ENCODE measurements around the gene MFNG. TPM values are rescaled to one million over a fixed set of nuclear protein-coding genes. Genes with fewer than 3 reads are reported as not detected.

Gene MFNG
- total RNA-seq, 1 experiment from 2014 or later, result 7.1 TPM

GRCh38 chr22:37425800-37426705 lies 60.1 kb downstream of the MFNG start:
- 0 out of 2 replicates have a peak, but pooled peaks have one; percentile 35 for ATAC-seq
- no TSS peak for BruUV-seq (replicated peaks)
- TF ChIP-seq POLR2AphosphoS5 (IDR thresholded peaks at IDR 0.05; ENCODE audit: low read depth, low read length) (no peak), REST (IDR thresholded peaks at IDR 0.05; ENCODE audit: insufficient read depth in 1 of 2, low read depth in 2 of 2, low read length in 1 of 2) (no peak), TCF7L2 (IDR thresholded peaks at IDR 0.05; ENCODE audit: low read depth, low read length) (no peak), SIN3A (IDR thresholded peaks at IDR 0.05; ENCODE audit: borderline replicate concordance, insufficient read depth, low read depth, low read length) (no peak)
- TF ChIP-seq, protein P1, sequence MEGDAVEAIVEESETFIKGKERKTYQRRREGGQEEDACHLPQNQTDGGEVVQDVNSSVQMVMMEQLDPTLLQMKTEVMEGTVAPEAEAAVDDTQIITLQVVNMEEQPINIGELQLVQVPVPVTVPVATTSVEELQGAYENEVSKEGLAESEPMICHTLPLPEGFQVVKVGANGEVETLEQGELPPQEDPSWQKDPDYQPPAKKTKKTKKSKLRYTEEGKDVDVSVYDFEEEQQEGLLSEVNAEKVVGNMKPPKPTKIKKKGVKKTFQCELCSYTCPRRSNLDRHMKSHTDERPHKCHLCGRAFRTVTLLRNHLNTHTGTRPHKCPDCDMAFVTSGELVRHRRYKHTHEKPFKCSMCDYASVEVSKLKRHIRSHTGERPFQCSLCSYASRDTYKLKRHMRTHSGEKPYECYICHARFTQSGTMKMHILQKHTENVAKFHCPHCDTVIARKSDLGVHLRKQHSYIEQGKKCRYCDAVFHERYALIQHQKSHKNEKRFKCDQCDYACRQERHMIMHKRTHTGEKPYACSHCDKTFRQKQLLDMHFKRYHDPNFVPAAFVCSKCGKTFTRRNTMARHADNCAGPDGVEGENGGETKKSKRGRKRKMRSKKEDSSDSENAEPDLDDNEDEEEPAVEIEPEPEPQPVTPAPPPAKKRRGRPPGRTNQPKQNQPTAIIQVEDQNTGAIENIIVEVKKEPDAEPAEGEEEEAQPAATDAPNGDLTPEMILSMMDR (IDR thresholded peaks at IDR 0.05), result no peak
- Histone ChIP-seq H3K27ac (ENCODE audit: low read length) (no peak overlapping the region), H3K4me1 (ENCODE audit: control insufficient read depth, insufficient read depth, low read length) (peaks cover 8% of the 10 kb centered on the region), H3K4me3 (ENCODE audit: low read depth in 2 of 2, low read length in 2 of 2) (peak overlapping the region in 1 of 2 experiments; percentile 54; a peak in 1 of 4 replicates), H3K27me3 (ENCODE audit: control insufficient read depth, insufficient read depth, low read length) (no peaks in the 10 kb centered on the region), H3K36me3 (ENCODE audit: control insufficient read depth, insufficient read depth, low read length) (no peaks in the 10 kb centered on the region), H3K9me3 (ENCODE audit: control insufficient read depth, insufficient read depth, low read depth, low read length) (no peaks in the 10 kb centered on the region)
- in situ Hi-C loops (cut with HindIII; ENCODE audit: low pct_unique_long_range_greater_than_20kb, low sequenced_read_pairs), result no loop called here
- ChIA-PET CTCF (interaction anchor here (0.7 kb wide), 1 partner anchor 720 kb away, joined by 10 read pairs; no protein-coding TSS in a partner anchor), POLR2A (interaction anchor here (0.7 kb wide), 1 partner anchor 256 kb away, joined by 6 read pairs; no protein-coding TSS in a partner anchor)
- intact Hi-C loops (cut with micrococcal nuclease; ENCODE audit: unreplicated experiment), result loop anchor here (5.0 kb wide), 1 partner anchor 109 kb away; no protein-coding TSS in a partner anchor
- no peak for DNase-seq (ENCODE audit: low read depth, low spot score)

GRCh38 chr22:37425369-37425768 lies 60.8 kb downstream of the MFNG start:
- DNase-seq (ENCODE audit: low read depth, low spot score), result no peak
- Histone ChIP-seq H3K4me3 (ENCODE audit: low read depth in 2 of 2, low read length in 2 of 2) (no peak overlapping the region), H3K27ac (ENCODE audit: low read length) (no peak overlapping the region), H3K4me1 (ENCODE audit: control insufficient read depth, insufficient read depth, low read length) (peaks cover 15% of the 10 kb centered on the region), H3K36me3 (ENCODE audit: control insufficient read depth, insufficient read depth, low read length) (no peaks in the 10 kb centered on the region), H3K27me3 (ENCODE audit: control insufficient read depth, insufficient read depth, low read length) (no peaks in the 10 kb centered on the region), H3K9me3 (ENCODE audit: control insufficient read depth, insufficient read depth, low read depth, low read length) (no peaks in the 10 kb centered on the region)
- TF ChIP-seq SIN3A (IDR thresholded peaks at IDR 0.05; ENCODE audit: borderline replicate concordance, insufficient read depth, low read depth, low read length) (no peak), TCF7L2 (IDR thresholded peaks at IDR 0.05; ENCODE audit: low read depth, low read length) (no peak), REST (IDR thresholded peaks at IDR 0.05; ENCODE audit: insufficient read depth in 1 of 2, low read depth in 2 of 2, low read length in 1 of 2) (no peak), POLR2AphosphoS5 (IDR thresholded peaks at IDR 0.05; ENCODE audit: low read depth, low read length) (no peak)
- TF ChIP-seq, protein P1 (IDR thresholded peaks at IDR 0.05), result no peak
- no TSS peak for BruUV-seq (replicated peaks)
- ChIA-PET CTCF (no interaction called here), POLR2A (interaction anchor here (0.7 kb wide), 1 partner anchor 257 kb away, joined by 6 read pairs; no protein-coding TSS in a partner anchor)
- in situ Hi-C loops (cut with HindIII; ENCODE audit: low pct_unique_long_range_greater_than_20kb, low sequenced_read_pairs), result no loop called here
- intact Hi-C loops (cut with micrococcal nuclease; ENCODE audit: unreplicated experiment), result loop anchor here (5.0 kb wide), 1 partner anchor 108 kb away; no protein-coding TSS in a partner anchor
- no peak for ATAC-seq

All from Panc1 (cell line).